ENCODE results near the gene ARL3.
A peak's percentile ranks its signal among the peaks of the same experiment; 100 is the strongest.

ARL3 gene

GRCh38 chr10:102678842-102679289 lies 35.3 kb downstream of the ARL3 start:
- Histone ChIP-seq H3K27me3 (ENCODE audit: control insufficient read depth, insufficient read depth, low read length) (no peaks in the 10 kb centered on the region), H3K4me1 (ENCODE audit: control insufficient read depth, insufficient read depth, low read length) (peaks cover 54% of the 10 kb centered on the region), H3K4me3 (ENCODE audit: low read depth, low read length) (peak overlapping the region; percentile 31), H3K9me3 (ENCODE audit: control insufficient read depth, insufficient read depth, low read depth, low read length) (no peaks in the 10 kb centered on the region), H3K27ac (ENCODE audit: low read depth, low read length) (no peak overlapping the region), H3K9ac (ENCODE audit: low read length) (no peak overlapping the region), H3K36me3 (ENCODE audit: control insufficient read depth, insufficient read depth, low read length) (peaks cover 13% of the 10 kb centered on the region; the same call in 1 of the 2 replicates)

- Histone ChIP-seq H3K9ac (ENCODE audit: low read length) (no peak overlapping the region), H3K27ac (ENCODE audit: low read depth, low read length) (no peak overlapping the region), H3K4me1 (ENCODE audit: control insufficient read depth, insufficient read depth, low read length) (peaks cover 62% of the 10 kb centered on the region), H3K27me3 (ENCODE audit: control insufficient read depth, insufficient read depth, low read length) (no peaks in the 10 kb centered on the region), H3K4me3 (ENCODE audit: low read depth, low read length) (no peak overlapping the region), H3K9me3 (ENCODE audit: control insufficient read depth, insufficient read depth, low read depth, low read length) (no peaks in the 10 kb centered on the region), H3K36me3 (ENCODE audit: control insufficient read depth, insufficient read depth, low read length) (peaks cover 13% of the 10 kb centered on the region; the same call in 1 of the 2 replicates)
Observed at GRCh38 chr10:102678068-102678400, 36.2 kb downstream of the ARL3 start.

GRCh38 chr10:102677331-102678067 lies 36.7 kb downstream of the ARL3 start:
- Histone ChIP-seq H3K36me3 (ENCODE audit: control insufficient read depth, insufficient read depth, low read length) (peaks cover 13% of the 10 kb centered on the region; the same call in 1 of the 2 replicates), H3K9me3 (ENCODE audit: control insufficient read depth, insufficient read depth, low read depth, low read length) (no peaks in the 10 kb centered on the region), H3K9ac (ENCODE audit: low read length) (no peak overlapping the region), H3K4me3 (ENCODE audit: low read depth, low read length) (no peak overlapping the region), H3K27me3 (ENCODE audit: control insufficient read depth, insufficient read depth, low read length) (no peaks in the 10 kb centered on the region), H3K4me1 (ENCODE audit: control insufficient read depth, insufficient read depth, low read length) (peaks cover 62% of the 10 kb centered on the region), H3K27ac (ENCODE audit: low read depth, low read length) (no peak overlapping the region)

GRCh38 chr10:102676534-102677315 lies 37.5 kb downstream of the ARL3 start:
- H3K4me1 ChIP-seq (ENCODE audit: control insufficient read depth, insufficient read depth, low read length): peaks cover 62% of the 10 kb centered on the region
- H3K36me3 ChIP-seq (ENCODE audit: control insufficient read depth, insufficient read depth, low read length): peaks cover 8% of the 10 kb centered on the region; the same call in 1 of the 2 replicates
- no peak overlapping the region for H3K4me3 ChIP-seq (ENCODE audit: low read depth, low read length)
- H3K27ac ChIP-seq (ENCODE audit: low read depth, low read length): no peak overlapping the region
- no peaks in the 10 kb centered on the region for H3K9me3 ChIP-seq (ENCODE audit: control insufficient read depth, insufficient read depth, low read depth, low read length)
- no peak overlapping the region for H3K9ac ChIP-seq (ENCODE audit: low read length)
- H3K27me3 ChIP-seq (ENCODE audit: control insufficient read depth, insufficient read depth, low read length): no peaks in the 10 kb centered on the region

- Histone ChIP-seq H3K4me3 (ENCODE audit: low read depth, low read length) (no peak overlapping the region), H3K27me3 (ENCODE audit: control insufficient read depth, insufficient read depth, low read length) (no peaks in the 10 kb centered on the region), H3K9ac (ENCODE audit: low read length) (peak overlapping the region; percentile 17), H3K9me3 (ENCODE audit: control insufficient read depth, insufficient read depth, low read depth, low read length) (no peaks in the 10 kb centered on the region), H3K4me1 (ENCODE audit: control insufficient read depth, insufficient read depth, low read length) (peaks cover 66% of the 10 kb centered on the region), H3K27ac (ENCODE audit: low read depth, low read length) (0 out of 2 replicates have a peak overlapping the region, but pooled peaks have one; percentile 39), H3K36me3 (ENCODE audit: control insufficient read depth, insufficient read depth, low read length) (0 out of 2 replicates have a peak, but pooled peaks cover 4% of the 10 kb centered on the region)
Observed at GRCh38 chr10:102675666-102676533, 38.3 kb downstream of the ARL3 start.

- Histone ChIP-seq H3K9me3 (ENCODE audit: control insufficient read depth, insufficient read depth, low read depth, low read length) (no peaks in the 10 kb centered on the region), H3K36me3 (ENCODE audit: control insufficient read depth, insufficient read depth, low read length) (no peaks in the 10 kb centered on the region), H3K27me3 (ENCODE audit: control insufficient read depth, insufficient read depth, low read length) (no peaks in the 10 kb centered on the region), H3K9ac (ENCODE audit: low read length) (peak overlapping the region; percentile 17), H3K4me3 (ENCODE audit: low read depth, low read length) (no peak overlapping the region), H3K4me1 (ENCODE audit: control insufficient read depth, insufficient read depth, low read length) (peaks cover 73% of the 10 kb centered on the region), H3K27ac (ENCODE audit: low read depth, low read length) (peak overlapping the region; percentile 39; the same call in 1 of the 2 replicates)
Observed at GRCh38 chr10:102675011-102675665, 39.1 kb downstream of the ARL3 start.

- H3K36me3 ChIP-seq (ENCODE audit: control insufficient read depth, insufficient read depth, low read length): no peaks in the 10 kb centered on the region
- H3K4me1 ChIP-seq (ENCODE audit: control insufficient read depth, insufficient read depth, low read length): peaks cover 79% of the 10 kb centered on the region
- H3K9ac ChIP-seq (ENCODE audit: low read length): no peak overlapping the region
- H3K9me3 ChIP-seq (ENCODE audit: control insufficient read depth, insufficient read depth, low read depth, low read length): no peaks in the 10 kb centered on the region
- H3K27ac ChIP-seq (ENCODE audit: low read depth, low read length): no peak overlapping the region
- H3K4me3 ChIP-seq (ENCODE audit: low read depth, low read length): peak overlapping the region; percentile 28; the same call in 1 of the 2 replicates
- H3K27me3 ChIP-seq (ENCODE audit: control insufficient read depth, insufficient read depth, low read length): no peaks in the 10 kb centered on the region
Observed at GRCh38 chr10:102674566-102674965, 39.6 kb downstream of the ARL3 start.

GRCh38 chr10:102673819-102674511 lies 40.2 kb downstream of the ARL3 start:
- Histone ChIP-seq H3K9ac (ENCODE audit: low read length) (no peak overlapping the region), H3K36me3 (ENCODE audit: control insufficient read depth, insufficient read depth, low read length) (no peaks in the 10 kb centered on the region), H3K4me1 (ENCODE audit: control insufficient read depth, insufficient read depth, low read length) (peaks cover 79% of the 10 kb centered on the region), H3K27ac (ENCODE audit: low read depth, low read length) (no peak overlapping the region), H3K9me3 (ENCODE audit: control insufficient read depth, insufficient read depth, low read depth, low read length) (no peaks in the 10 kb centered on the region), H3K27me3 (ENCODE audit: control insufficient read depth, insufficient read depth, low read length) (no peaks in the 10 kb centered on the region), H3K4me3 (ENCODE audit: low read depth, low read length) (peak overlapping the region; percentile 28; the same call in 1 of the 2 replicates)

- no peak overlapping the region for H3K4me3 ChIP-seq (ENCODE audit: low read depth, low read length)
- no peaks in the 10 kb centered on the region for H3K9me3 ChIP-seq (ENCODE audit: control insufficient read depth, insufficient read depth, low read depth, low read length)
- H3K4me1 ChIP-seq (ENCODE audit: control insufficient read depth, insufficient read depth, low read length): peaks cover 75% of the 10 kb centered on the region
- no peaks in the 10 kb centered on the region for H3K36me3 ChIP-seq (ENCODE audit: control insufficient read depth, insufficient read depth, low read length)
- H3K27ac ChIP-seq (ENCODE audit: low read depth, low read length): no peak overlapping the region
- H3K9ac ChIP-seq (ENCODE audit: low read length): no peak overlapping the region
- H3K27me3 ChIP-seq (ENCODE audit: control insufficient read depth, insufficient read depth, low read length): no peaks in the 10 kb centered on the region
Observed at GRCh38 chr10:102673236-102673818, 40.9 kb downstream of the ARL3 start.

Data from HUES6 (cell line).